Muscle layer of colon (tissue), 2 donors: ENCODE measurements around the gene ATP9A.

ENCODE experiments used
- H3K27ac ChIP-seq: one replicate; pipeline ENCODE4 v1.7.0; 2013; ENCODE audit warnings: low read depth, mild to moderate bottlenecking, low read length, moderate library complexity
- H3K27me3 ChIP-seq, 2 donors: one replicate each; pipeline ENCODE4 v1.7.0; 2013; ENCODE audit warnings: low read length in 2 of 2, mild to moderate bottlenecking in 2 of 2; ENCODE audit not compliant: insufficient read depth in 2 of 2, control insufficient read depth in 1 of 2
- H3K36me3 ChIP-seq: one replicate; pipeline ENCODE4 v1.7.0; 2013; ENCODE audit warnings: mild to moderate bottlenecking, low read length; ENCODE audit not compliant: insufficient read depth
- H3K4me1 ChIP-seq: one replicate; pipeline ENCODE4 v1.7.0; 2013; ENCODE audit warnings: mild to moderate bottlenecking, low read length; ENCODE audit not compliant: insufficient read depth
- H3K4me3 ChIP-seq, 2 donors: one replicate each; pipeline ENCODE4 v1.7.0; 2013; ENCODE audit warnings: low read length in 2 of 2, low read depth in 1 of 2, mild to moderate bottlenecking in 1 of 2, moderate library complexity in 1 of 2
- H3K9ac ChIP-seq: one replicate; pipeline ENCODE4 v1.7.0; 2013; ENCODE audit warnings: low read length
- H3K9me3 ChIP-seq: one replicate; pipeline ENCODE4 v1.7.0; 2013; ENCODE audit warnings: mild to moderate bottlenecking, low read length
- donor health status: abdominal sarcoma.
- donor health status: Adenocarcinoma of cecum.

ATP9A gene

DNA sequence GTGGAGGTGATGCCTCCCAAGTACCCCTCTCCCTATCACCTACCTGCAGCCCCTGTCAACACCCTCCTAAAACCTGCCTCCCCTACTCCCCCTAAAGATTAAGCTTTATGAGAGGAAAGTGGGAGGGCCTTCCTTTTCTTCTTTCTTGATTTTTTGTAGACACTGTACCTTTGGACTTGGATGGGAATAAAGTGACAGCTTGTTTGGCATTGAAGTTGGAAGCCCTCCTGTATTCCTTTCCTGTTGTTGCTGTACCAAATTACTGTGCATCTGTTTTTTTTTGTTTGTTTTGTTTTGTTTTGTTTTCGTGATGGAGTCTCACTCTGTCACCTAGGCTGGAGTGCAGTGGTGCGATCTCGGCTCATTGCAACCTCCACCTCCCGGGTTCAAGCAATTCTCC is 126.3 kb downstream of the ATP9A start:
- Histone ChIP-seq H3K27me3 (no peaks in the 10 kb centered on the region), H3K36me3 (no peaks in the 10 kb centered on the region), H3K9ac (no peak overlapping the region), H3K9me3 (no peaks in the 10 kb centered on the region), H3K27ac (no peak overlapping the region), H3K4me1 (no peaks in the 10 kb centered on the region), H3K4me3 (no peak overlapping the region)

DNA sequence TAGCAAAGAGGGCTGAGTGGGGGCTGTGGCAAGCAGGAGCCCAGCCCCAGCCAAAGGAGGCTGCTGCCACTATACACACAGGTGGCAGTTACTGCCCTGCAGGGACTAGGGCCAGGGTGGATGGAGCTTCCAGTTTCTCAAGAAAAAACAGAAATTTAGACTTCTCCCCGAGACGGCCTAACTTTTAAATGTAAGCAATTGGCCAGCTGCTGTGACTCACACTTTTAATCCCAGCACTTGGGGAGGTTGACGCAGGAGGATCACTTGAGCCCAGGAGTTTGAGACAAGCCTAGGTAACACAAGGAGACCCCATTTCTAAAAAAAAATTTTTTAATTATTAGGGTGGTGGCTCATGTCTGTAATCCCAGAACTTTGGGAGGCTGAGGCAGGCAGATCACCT is 127.4 kb downstream of the ATP9A start:
- no peaks in the 10 kb centered on the region for H3K4me1 ChIP-seq
- H3K27me3 ChIP-seq, result no peaks in the 10 kb centered on the region
- H3K27ac ChIP-seq, result no peak overlapping the region
- no peak overlapping the region for H3K9ac ChIP-seq
- no peak overlapping the region for H3K4me3 ChIP-seq
- H3K36me3 ChIP-seq, result no peaks in the 10 kb centered on the region
- no peaks in the 10 kb centered on the region for H3K9me3 ChIP-seq

GRCh38 chr20:51639206-51639832 is 128.9 kb downstream of the ATP9A start:
- Histone ChIP-seq H3K27me3 (no peaks in the 10 kb centered on the region), H3K9me3 (no peaks in the 10 kb centered on the region), H3K4me1 (no peaks in the 10 kb centered on the region), H3K9ac (no peak overlapping the region), H3K36me3 (no peaks in the 10 kb centered on the region), H3K4me3 (no peak overlapping the region), H3K27ac (no peak overlapping the region)

DNA sequence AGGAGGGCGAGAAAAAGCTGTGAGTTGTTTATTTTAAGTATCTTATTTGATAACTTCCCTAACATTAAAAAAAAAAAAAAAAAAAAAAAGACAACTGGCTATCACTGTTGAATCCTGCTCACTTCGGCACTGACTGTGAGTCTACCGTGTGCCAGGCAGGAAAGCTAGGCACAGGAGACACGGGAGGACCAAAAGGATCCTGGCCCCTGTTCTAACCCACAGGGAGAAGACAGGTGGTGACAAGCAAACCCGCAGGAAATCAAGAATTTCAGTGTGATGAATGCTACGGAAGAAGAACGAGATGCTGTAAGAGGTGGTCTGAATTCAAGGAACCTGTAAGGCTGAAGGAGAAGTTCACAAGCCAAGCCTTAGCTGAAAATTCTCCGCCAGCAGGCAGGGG is 130.9 kb downstream of the ATP9A start:
- H3K36me3 ChIP-seq, result no peaks in the 10 kb centered on the region
- H3K4me1 ChIP-seq, result no peaks in the 10 kb centered on the region
- H3K9ac ChIP-seq, result no peak overlapping the region
- no peak overlapping the region for H3K4me3 ChIP-seq
- no peak overlapping the region for H3K27ac ChIP-seq
- no peaks in the 10 kb centered on the region for H3K27me3 ChIP-seq
- no peaks in the 10 kb centered on the region for H3K9me3 ChIP-seq

DNA sequence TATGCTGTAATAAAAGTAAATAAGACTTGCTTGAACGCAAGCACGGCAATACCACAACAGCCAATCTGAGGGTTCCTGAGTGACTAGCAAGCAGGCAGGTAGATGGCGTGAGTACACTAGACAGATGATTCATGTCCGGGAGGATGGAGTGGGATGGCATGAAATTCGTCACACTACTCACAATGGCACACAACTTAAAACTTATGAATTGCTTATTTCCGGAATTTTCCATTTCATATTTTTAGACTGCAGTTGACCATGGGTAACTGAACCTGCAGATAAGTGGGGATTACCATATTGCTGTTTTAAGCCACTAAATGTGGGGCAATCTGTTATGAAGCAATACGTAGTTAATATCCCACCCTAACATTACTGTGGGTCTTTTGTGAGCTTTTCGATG is 132.1 kb downstream of the ATP9A start:
- Histone ChIP-seq H3K4me3 (no peak overlapping the region), H3K9ac (no peak overlapping the region), H3K36me3 (no peaks in the 10 kb centered on the region), H3K27ac (no peak overlapping the region), H3K4me1 (peaks cover 1% of the 10 kb centered on the region), H3K27me3 (no peaks in the 10 kb centered on the region), H3K9me3 (no peaks in the 10 kb centered on the region)

DNA sequence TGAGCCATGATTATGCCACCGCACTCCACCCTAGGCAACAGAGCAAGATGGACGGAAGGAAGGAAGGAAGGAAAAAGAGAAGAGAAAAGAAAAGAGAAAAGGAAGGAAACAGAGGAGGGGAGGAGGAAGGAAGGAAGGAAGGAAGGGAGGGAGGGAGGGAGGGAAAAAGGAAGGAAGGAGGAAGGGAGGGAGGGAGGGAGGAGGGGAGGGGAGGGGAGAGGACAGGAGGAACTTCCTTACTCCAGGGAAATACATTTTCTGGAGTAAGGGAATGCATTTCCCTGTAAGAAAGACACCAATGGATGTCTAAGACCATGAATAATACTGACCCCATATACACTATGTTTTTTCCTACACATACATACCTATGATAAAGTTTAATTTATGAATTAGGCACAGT is 132.5 kb downstream of the ATP9A start:
- no peaks in the 10 kb centered on the region for H3K27me3 ChIP-seq
- no peak overlapping the region for H3K27ac ChIP-seq
- H3K36me3 ChIP-seq, result no peaks in the 10 kb centered on the region
- no peak overlapping the region for H3K4me3 ChIP-seq
- H3K9ac ChIP-seq, result no peak overlapping the region
- no peaks in the 10 kb centered on the region for H3K9me3 ChIP-seq
- peaks cover 6% of the 10 kb centered on the region for H3K4me1 ChIP-seq

DNA sequence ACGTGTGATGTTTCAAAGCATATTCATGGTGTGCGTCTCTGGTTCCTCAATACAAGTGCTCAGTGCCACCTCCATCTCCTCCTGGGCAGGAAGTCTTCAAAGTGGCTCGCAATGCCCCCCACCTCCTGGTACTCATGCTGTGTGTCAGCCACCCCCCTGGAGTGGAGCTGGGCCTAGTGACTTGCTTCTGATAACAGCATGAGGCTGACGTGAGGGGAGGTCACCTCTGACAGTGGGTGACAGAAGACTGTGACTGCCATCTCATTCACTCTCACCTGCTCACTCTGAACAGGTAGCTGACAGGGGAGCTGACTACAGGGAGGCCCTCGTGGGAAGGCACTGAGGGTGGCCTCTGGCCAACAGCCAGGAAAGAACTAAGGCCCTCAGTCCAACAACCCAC is 133.3 kb downstream of the ATP9A start:
- no peak overlapping the region for H3K4me3 ChIP-seq
- peaks cover 11% of the 10 kb centered on the region for H3K4me1 ChIP-seq
- H3K9me3 ChIP-seq, result no peaks in the 10 kb centered on the region
- H3K36me3 ChIP-seq, result no peaks in the 10 kb centered on the region
- H3K9ac ChIP-seq, result no peak overlapping the region
- H3K27me3 ChIP-seq, result no peaks in the 10 kb centered on the region
- no peak overlapping the region for H3K27ac ChIP-seq

DNA sequence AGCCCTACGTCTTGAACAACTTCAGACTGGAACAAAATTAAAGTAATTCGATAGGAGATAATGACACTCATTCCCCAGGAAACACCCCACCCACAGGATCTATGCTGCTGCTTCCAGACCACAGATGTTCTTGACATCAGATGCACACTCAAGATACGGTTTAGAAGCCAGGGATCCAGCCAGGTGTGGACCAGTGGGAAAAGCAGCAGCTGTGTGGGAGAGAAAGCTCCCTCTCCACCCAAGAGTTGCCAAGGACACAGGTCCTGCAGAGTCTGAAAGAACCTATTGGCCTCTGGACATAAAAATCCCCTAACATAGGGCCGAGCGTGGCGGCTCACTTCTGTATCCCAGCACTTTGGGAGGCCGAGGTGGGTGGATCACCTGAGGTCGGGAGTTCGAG is 133.9 kb downstream of the ATP9A start:
- H3K9ac ChIP-seq, result no peak overlapping the region

GRCh38 chr20:51633430-51633829 is 134.8 kb downstream of the ATP9A start:
- Histone ChIP-seq H3K4me1 (peaks cover 11% of the 10 kb centered on the region), H3K36me3 (peaks cover 5% of the 10 kb centered on the region), H3K9me3 (no peaks in the 10 kb centered on the region), H3K27ac (no peak overlapping the region), H3K27me3 (no peaks in the 10 kb centered on the region), H3K4me3 (no peak overlapping the region), H3K9ac (no peak overlapping the region)

More for the DNA sequence above, 133.9 kb downstream of the ATP9A start:
- Histone ChIP-seq H3K9me3 (no peaks in the 10 kb centered on the region), H3K27ac (no peak overlapping the region), H3K36me3 (no peaks in the 10 kb centered on the region), H3K4me3 (no peak overlapping the region), H3K27me3 (no peaks in the 10 kb centered on the region), H3K4me1 (peaks cover 11% of the 10 kb centered on the region)

DNA sequence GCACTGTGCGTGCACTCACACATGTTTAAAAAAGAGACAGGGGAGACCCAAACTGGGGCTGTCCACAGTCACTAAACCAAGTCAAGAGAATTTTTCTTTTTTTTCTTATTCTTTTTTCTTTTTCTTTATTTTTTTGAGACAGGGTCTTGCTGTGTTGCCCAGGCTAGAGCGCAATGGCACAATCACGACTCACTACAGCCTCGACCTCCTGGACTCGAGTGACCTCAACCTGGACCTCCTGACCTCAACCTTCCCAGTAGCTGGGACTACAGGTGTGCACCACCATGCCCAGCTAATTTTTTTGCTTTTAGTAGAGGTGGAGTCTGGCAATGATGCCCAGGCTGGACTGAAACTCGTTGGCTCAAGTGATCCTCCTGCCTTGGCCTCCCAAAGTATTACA is 136.2 kb downstream of the ATP9A start:
- no peak overlapping the region for H3K27ac ChIP-seq
- H3K36me3 ChIP-seq, result peaks cover 6% of the 10 kb centered on the region
- no peaks in the 10 kb centered on the region for H3K9me3 ChIP-seq
- no peak overlapping the region for H3K4me3 ChIP-seq
- peaks cover 11% of the 10 kb centered on the region for H3K4me1 ChIP-seq
- H3K27me3 ChIP-seq, result no peaks in the 10 kb centered on the region
- H3K9ac ChIP-seq, result no peak overlapping the region

GRCh38 chr20:51631011-51631950 is 136.9 kb downstream of the ATP9A start:
- no peak overlapping the region for H3K27ac ChIP-seq
- H3K9me3 ChIP-seq, result no peaks in the 10 kb centered on the region
- no peak overlapping the region for H3K9ac ChIP-seq
- no peaks in the 10 kb centered on the region for H3K27me3 ChIP-seq
- H3K4me3 ChIP-seq, result no peak overlapping the region
- peaks cover 11% of the 10 kb centered on the region for H3K4me1 ChIP-seq
- H3K36me3 ChIP-seq, result peaks cover 6% of the 10 kb centered on the region
